Natural killer cell (primary cell): ENCODE data around the gene UNC93B1. TPM values are rescaled to one million over a fixed set of nuclear protein-coding genes. Genes with fewer than 3 reads are reported as not detected.

ENCODE experiments used
- ATAC-seq, 3 donors: fragments of 150-1000 bp in 2 of 3; fragments of 200-7000 bp in 1 of 3; cut with Tn5 transposase; 1 replicate in 1 of 3; 2 replicates in 2 of 3; pipeline ENCODE4 v1.10.0; 2021; ENCODE audit warnings: mild to moderate bottlenecking in 2 of 3, moderate library complexity in 2 of 3
- DNase-seq, 2 donors: peaks; one replicate each; pipeline versions ENCODE4 v3.0.0 to v3.0.0-alpha.2; 2013 to 2021; ENCODE audit warnings: mixed read lengths in 1 of 2
- H3K27ac ChIP-seq: one replicate; pipeline ENCODE4 v1.5.1; 2013; ENCODE audit warnings: mild to moderate bottlenecking, low read length
- H3K27me3 ChIP-seq: one replicate; pipeline ENCODE4 v1.6.1; 2013; ENCODE audit warnings: low read length; ENCODE audit not compliant: control insufficient read depth, insufficient read depth
- H3K36me3 ChIP-seq: one replicate; pipeline ENCODE4 v1.6.1; 2013; ENCODE audit warnings: low read length; ENCODE audit not compliant: control insufficient read depth, insufficient read depth
- H3K4me1 ChIP-seq: one replicate; pipeline ENCODE4 v1.6.1; 2013; ENCODE audit warnings: low read length; ENCODE audit not compliant: control insufficient read depth, insufficient read depth
- H3K4me3 ChIP-seq: one replicate; pipeline ENCODE4 v1.5.1; 2013; ENCODE audit warnings: low read length
- H3K9me3 ChIP-seq: one replicate; pipeline ENCODE4 v1.6.1; 2013; ENCODE audit warnings: low read length; ENCODE audit not compliant: control insufficient read depth, insufficient read depth
- H3K27ac Mint-ChIP-seq, 2 donors: one replicate each; pipeline ENCODE4 v1.8.0; 2022; ENCODE audit warnings: mild to moderate bottlenecking in 2 of 2, mixed read lengths in 2 of 2, moderate library complexity in 1 of 2
- H3K27me3 Mint-ChIP-seq, 2 donors: one replicate each; pipeline ENCODE4 v1.8.0; 2022; ENCODE audit warnings: low read depth in 2 of 2, mixed read lengths in 2 of 2
- H3K36me3 Mint-ChIP-seq: one replicate; pipeline ENCODE4 v1.8.0; 2022; ENCODE audit warnings: mixed read lengths
- H3K4me1 Mint-ChIP-seq, 2 donors: one replicate each; pipeline ENCODE4 v1.8.0; 2022; ENCODE audit warnings: mixed read lengths in 2 of 2
- H3K4me3 Mint-ChIP-seq: one replicate; pipeline ENCODE4 v1.8.0; 2022; ENCODE audit warnings: mild to moderate bottlenecking, moderate library complexity, mixed read lengths
- H3K9me3 Mint-ChIP-seq, 2 donors: one replicate each; pipeline ENCODE4 v1.8.0; 2022; ENCODE audit warnings: mixed read lengths in 2 of 2
- CTCF ChIP-seq: fragments of 200-600 bp; IDR thresholded peaks from one replicate; pipeline ENCODE4 v1.8.0; 2022; ENCODE audit warnings: antibody characterized with exemption
- WGBS: methylation state at CpG from one replicate; pipeline ENCODE4 v1.1.7; 2013; ENCODE audit warnings: missing lambda C conversion rate; ENCODE audit not compliant: insufficient coverage; 5-methylcytosine and 5-hydroxymethylcytosine counted together
- intact Hi-C: fragments of 100-400 bp; cut with micrococcal nuclease; formaldehyde crosslinking; loops from one replicate; pipeline ENCODE4 v1.14.2; 2022
- total RNA-seq, 4 donors: library from RNA; stranded (reverse); fragments of 120-200 nt in 1 of 4; gene quantifications; one replicate each; pipeline versions ENCODE4 v1.2.3 to v1.2.4, GENCODE V29; 2013 to 2022

UNC93B1 gene
- total RNA-seq, 3 donors from 2014 or later (not counting 1 experiment from before 2014, with no cell fraction given) = 26.6 to 44.3 (median 39.7) TPM

- Histone ChIP-seq H3K4me3 (no peak overlapping the region), H3K36me3 (peaks cover 15% of the 10 kb centered on the region), H3K27ac (no peak overlapping the region), H3K4me1 (peaks cover 66% of the 10 kb centered on the region), H3K9me3 (no peaks in the 10 kb centered on the region), H3K27me3 (no peaks in the 10 kb centered on the region)
- ATAC-seq (no peak), DNase-seq (no peak)
- Mint-ChIP-seq H3K9me3 (no peaks in the 10 kb centered on the region), H3K4me3 (no peak overlapping the region), H3K27ac (no peak overlapping the region), H3K27me3 (no peaks in the 10 kb centered on the region), H3K36me3 (no peaks in the 10 kb centered on the region), H3K4me1 (peaks cover 36 to 50% of the 10 kb centered on the region in 2 donors)
- 96% methylated on average over 29 of the region's 29 CpGs for WGBS
- no peak for TF ChIP-seq CTCF
- intact Hi-C loops = no loop called here
These were observed 29.3 kb upstream of the UNC93B1 start for GRCh38 chr11:68032997-68033707.

GRCh38 chr11:68032003-68032402, 28.1 kb upstream of the UNC93B1 start:
- Histone ChIP-seq H3K27me3 (no peaks in the 10 kb centered on the region), H3K36me3 (peaks cover 15% of the 10 kb centered on the region), H3K9me3 (no peaks in the 10 kb centered on the region), H3K27ac (no peak overlapping the region), H3K4me1 (peaks cover 57% of the 10 kb centered on the region), H3K4me3 (no peak overlapping the region)
- Mint-ChIP-seq H3K27ac (peak overlapping the region; percentile 88 to 89), H3K36me3 (no peaks in the 10 kb centered on the region), H3K9me3 (no peaks in the 10 kb centered on the region), H3K27me3 (no peaks in the 10 kb centered on the region), H3K4me3 (peak overlapping the region; percentile 92), H3K4me1 (peaks cover 31 to 45% of the 10 kb centered on the region in 2 donors)
- DNase-seq (no peak), ATAC-seq (no peak)
- no peak for TF ChIP-seq CTCF
- intact Hi-C loops = no loop called here
- WGBS = 95% methylated on average over 8 of the region's 9 CpGs

- WGBS = 13% methylated on average over 10 of the region's 10 CpGs
- intact Hi-C loops = no loop called here
- H3K27ac Mint-ChIP-seq = peak overlapping the region; percentile 88 to 89
- H3K36me3 ChIP-seq = peaks cover 15% of the 10 kb centered on the region
- no peaks in the 10 kb centered on the region for H3K27me3 ChIP-seq
- ATAC-seq = no peak
- no peaks in the 10 kb centered on the region for H3K9me3 ChIP-seq
- H3K4me3 Mint-ChIP-seq = peak overlapping the region; percentile 92
- H3K4me1 ChIP-seq = peaks cover 57% of the 10 kb centered on the region
- no peaks in the 10 kb centered on the region for H3K27me3 Mint-ChIP-seq
- H3K4me3 ChIP-seq = peak overlapping the region; percentile 87
- H3K4me1 Mint-ChIP-seq = peaks cover 22 to 42% of the 10 kb centered on the region in 2 donors
- TF ChIP-seq CTCF = no peak
- peak overlapping the region; percentile 69 for H3K27ac ChIP-seq
- H3K36me3 Mint-ChIP-seq = no peaks in the 10 kb centered on the region
- DNase-seq = peak in 1 of 2 donors; percentile 51
- no peaks in the 10 kb centered on the region for H3K9me3 Mint-ChIP-seq
These were observed 27.2 kb upstream of the UNC93B1 start for GRCh38 chr11:68031144-68031464.
